WTC11 (cell line): ENCODE data around the gene BET1L. TPM values are rescaled to one million over a fixed set of nuclear protein-coding genes. Genes with fewer than 3 reads are reported as not detected.

Source experiments
- ATAC-seq: fragments of 200-7000 bp; cut with Tn5 transposase; 2 replicates; pipeline ENCODE4 v1.10.0; 2021; ENCODE audit warnings: mild to moderate bottlenecking, moderate library complexity
- CTCF ChIA-PET: fragments of 300-600 bp; sonication (Branson Sonifier 250); formaldehyde crosslinking; loops from one replicate; lab custom pipeline; 2021; ENCODE audit warnings: antibody characterized with exemption; lab: Charles Lee
- POLR2A ChIA-PET: fragments of 350-600 bp; sonication (Branson Sonifier 250); formaldehyde crosslinking; loops from one replicate; lab custom pipeline; 2021; ENCODE audit warnings: antibody characterized with exemption; lab: Charles Lee
- DNase-seq: peaks from one replicate; pipeline ENCODE4 v3.0.0; 2021; ENCODE audit warnings: low spot score
- H3K27ac Mint-ChIP-seq: 2 replicates; pipeline ENCODE4 v1.8.0; 2021; ENCODE audit warnings: mixed read lengths
- H3K27me3 Mint-ChIP-seq: 2 replicates; pipeline ENCODE4 v1.8.0; 2021; ENCODE audit warnings: low read depth, mild to moderate bottlenecking, moderate library complexity, mixed read lengths
- H3K36me3 Mint-ChIP-seq: 2 replicates; pipeline ENCODE4 v1.8.0; 2021; ENCODE audit warnings: mixed read lengths
- H3K4me1 Mint-ChIP-seq: 2 replicates; pipeline ENCODE4 v1.8.0; 2022; ENCODE audit warnings: mixed read lengths
- H3K4me3 Mint-ChIP-seq: 2 replicates; pipeline ENCODE4 v1.8.0; 2021; ENCODE audit warnings: mild to moderate bottlenecking, moderate library complexity, mixed read lengths
- H3K9me3 Mint-ChIP-seq: 2 replicates; pipeline ENCODE4 v1.8.0; 2021; ENCODE audit warnings: mixed read lengths
- AFF4 ChIP-seq: sonication (generic); formaldehyde crosslinking; IDR thresholded peaks from 2 replicates; pipeline ENCODE4 v1.8.1; 2023; ENCODE audit warnings: mild to moderate bottlenecking, missing genetic modification reagents, borderline replicate concordance
- ERG ChIP-seq: fragments of 250-450 bp; sonication (Bioruptor Pico); IDR thresholded peaks from 2 replicates; pipeline ENCODE4 v1.8.0; 2021; ENCODE audit warnings: mild to moderate bottlenecking
- FOXJ3 ChIP-seq: sonication (generic); formaldehyde crosslinking; IDR thresholded peaks from 2 replicates; pipeline ENCODE4 v1.9.0; 2021; ENCODE audit warnings: missing genetic modification reagents, mild to moderate bottlenecking, borderline replicate concordance
- FOXP1 ChIP-seq: sonication (generic); formaldehyde crosslinking; IDR thresholded peaks from 2 replicates; pipeline ENCODE4 v1.8.0; 2022; ENCODE audit warnings: missing genetic modification reagents, mild to moderate bottlenecking, moderate library complexity, borderline replicate concordance
- HMGXB4 ChIP-seq: sonication (generic); formaldehyde crosslinking; IDR thresholded peaks from 2 replicates; pipeline ENCODE4 v1.8.1; 2023; ENCODE audit warnings: mild to moderate bottlenecking, moderate library complexity, missing genetic modification reagents
- IRF2 ChIP-seq: sonication (generic); formaldehyde crosslinking; IDR thresholded peaks from 2 replicates; pipeline ENCODE4 v1.8.0; 2022; ENCODE audit warnings: low read depth, missing genetic modification reagents, borderline replicate concordance
- MYBL2 ChIP-seq: sonication (generic); formaldehyde crosslinking; IDR thresholded peaks from 2 replicates; pipeline ENCODE4 v1.8.1; 2023; ENCODE audit warnings: mild to moderate bottlenecking, moderate library complexity, missing genetic modification reagents
- NFYB ChIP-seq: sonication (generic); formaldehyde crosslinking; conservative IDR thresholded peaks from 2 replicates; pipeline ENCODE4 v1.8.0; 2022; ENCODE audit warnings: low read depth, missing genetic modification reagents
- SMAD3 ChIP-seq: sonication (generic); formaldehyde crosslinking; IDR thresholded peaks from 2 replicates; pipeline ENCODE4 v1.8.0; 2022; ENCODE audit warnings: missing genetic modification reagents, mild to moderate bottlenecking, borderline replicate concordance
- ZNF425 ChIP-seq: fragments of 250-450 bp; sonication (Bioruptor Pico); conservative IDR thresholded peaks from 2 replicates; pipeline ENCODE4 v1.9.0; 2021; ENCODE audit warnings: mild to moderate bottlenecking
- total RNA-seq: library from RNA; stranded (reverse); gene quantifications from 3 replicates; pipeline ENCODE4 v1.2.3, GENCODE V29; 2021
- TF ChIP-seq, protein P1 (sequence below): sonication (generic); formaldehyde crosslinking; IDR thresholded peaks from 2 replicates; pipeline ENCODE4 v1.8.0; 2022; ENCODE audit warnings: mild to moderate bottlenecking, missing genetic modification reagents
- TF ChIP-seq, protein P2 (sequence below): sonication (generic); formaldehyde crosslinking; IDR thresholded peaks from 2 replicates; pipeline ENCODE4 v1.8.1; 2023; ENCODE audit warnings: mild to moderate bottlenecking, missing genetic modification reagents, moderate library complexity
- TF ChIP-seq, protein P3 (sequence below): sonication (generic); formaldehyde crosslinking; conservative IDR thresholded peaks from 2 replicates; pipeline ENCODE4 v1.8.1; 2023; ENCODE audit warnings: mild to moderate bottlenecking, low read depth, missing genetic modification reagents, moderate library complexity
- TF ChIP-seq, protein P4 (sequence below): sonication (generic); formaldehyde crosslinking; IDR thresholded peaks from 2 replicates; pipeline ENCODE4 v1.8.0; 2023; ENCODE audit warnings: mild to moderate bottlenecking, missing genetic modification reagents

The BET1L gene
- total RNA-seq, 1 experiment from 2014 or later = 51.4 TPM

DNA sequence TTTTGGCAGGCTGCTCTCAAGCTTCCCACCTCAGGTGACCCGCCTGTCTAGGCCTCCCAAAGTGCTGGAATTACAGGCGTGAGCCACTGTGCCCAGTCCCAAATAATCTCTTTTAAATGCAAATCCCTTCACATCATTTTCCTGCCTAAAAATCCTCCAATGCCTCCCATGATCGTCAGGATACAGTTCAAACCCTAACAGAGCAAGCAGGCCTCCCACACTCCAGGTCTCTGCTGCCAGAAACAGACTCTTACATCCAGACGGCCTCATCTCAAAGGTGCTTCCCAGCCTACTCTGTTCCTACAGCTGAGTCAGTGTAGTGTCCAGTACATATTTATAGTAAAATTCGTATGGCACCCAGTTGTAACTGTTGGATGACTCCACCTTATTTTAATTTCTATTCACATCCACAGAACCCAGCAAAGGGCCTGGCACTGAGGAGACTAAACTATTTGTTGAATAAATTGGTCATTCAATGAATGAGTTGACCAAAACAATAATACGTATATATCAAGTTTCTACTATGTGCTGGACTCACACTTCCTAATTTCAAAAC is 20.7 kb upstream of the BET1L start:
- POLR2A ChIA-PET = no interaction called here
- DNase-seq (no peak), ATAC-seq (no peak)
- Mint-ChIP-seq H3K4me1 (no peaks in the 10 kb centered on the region), H3K36me3 (0 out of 2 replicates have a peak, but pooled peaks cover 2% of the 10 kb centered on the region), H3K27ac (no peak overlapping the region), H3K4me3 (no peak overlapping the region), H3K9me3 (no peaks in the 10 kb centered on the region), H3K27me3 (no peaks in the 10 kb centered on the region)
- CTCF ChIA-PET = interaction anchor here (0.7 to 3.6 kb wide), 2 partner anchors 23 kb away, joined by 5 to 21 read pairs; no protein-coding TSS in a partner anchor
- TF ChIP-seq, protein P1, sequence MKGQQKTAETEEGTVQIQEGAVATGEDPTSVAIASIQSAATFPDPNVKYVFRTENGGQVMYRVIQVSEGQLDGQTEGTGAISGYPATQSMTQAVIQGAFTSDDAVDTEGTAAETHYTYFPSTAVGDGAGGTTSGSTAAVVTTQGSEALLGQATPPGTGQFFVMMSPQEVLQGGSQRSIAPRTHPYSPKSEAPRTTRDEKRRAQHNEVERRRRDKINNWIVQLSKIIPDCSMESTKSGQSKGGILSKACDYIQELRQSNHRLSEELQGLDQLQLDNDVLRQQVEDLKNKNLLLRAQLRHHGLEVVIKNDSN (CRISPR knock-in tag) = no peak
- TF ChIP-seq SMAD3 (CRISPR knock-in tag) (no peak), ZNF425 (CRISPR knock-in tag) (no peak), MYBL2 (no peak), AFF4 (CRISPR knock-in tag) (no peak), FOXP1 (CRISPR knock-in tag) (no peak), FOXJ3 (no peak), ERG (no peak), HMGXB4 (CRISPR knock-in tag) (no peak), IRF2 (CRISPR knock-in tag) (no peak), NFYB (no peak)
- TF ChIP-seq, protein P2, sequence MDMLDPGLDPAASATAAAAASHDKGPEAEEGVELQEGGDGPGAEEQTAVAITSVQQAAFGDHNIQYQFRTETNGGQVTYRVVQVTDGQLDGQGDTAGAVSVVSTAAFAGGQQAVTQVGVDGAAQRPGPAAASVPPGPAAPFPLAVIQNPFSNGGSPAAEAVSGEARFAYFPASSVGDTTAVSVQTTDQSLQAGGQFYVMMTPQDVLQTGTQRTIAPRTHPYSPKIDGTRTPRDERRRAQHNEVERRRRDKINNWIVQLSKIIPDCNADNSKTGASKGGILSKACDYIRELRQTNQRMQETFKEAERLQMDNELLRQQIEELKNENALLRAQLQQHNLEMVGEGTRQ (CRISPR knock-in tag) = no peak
- TF ChIP-seq, protein P3, sequence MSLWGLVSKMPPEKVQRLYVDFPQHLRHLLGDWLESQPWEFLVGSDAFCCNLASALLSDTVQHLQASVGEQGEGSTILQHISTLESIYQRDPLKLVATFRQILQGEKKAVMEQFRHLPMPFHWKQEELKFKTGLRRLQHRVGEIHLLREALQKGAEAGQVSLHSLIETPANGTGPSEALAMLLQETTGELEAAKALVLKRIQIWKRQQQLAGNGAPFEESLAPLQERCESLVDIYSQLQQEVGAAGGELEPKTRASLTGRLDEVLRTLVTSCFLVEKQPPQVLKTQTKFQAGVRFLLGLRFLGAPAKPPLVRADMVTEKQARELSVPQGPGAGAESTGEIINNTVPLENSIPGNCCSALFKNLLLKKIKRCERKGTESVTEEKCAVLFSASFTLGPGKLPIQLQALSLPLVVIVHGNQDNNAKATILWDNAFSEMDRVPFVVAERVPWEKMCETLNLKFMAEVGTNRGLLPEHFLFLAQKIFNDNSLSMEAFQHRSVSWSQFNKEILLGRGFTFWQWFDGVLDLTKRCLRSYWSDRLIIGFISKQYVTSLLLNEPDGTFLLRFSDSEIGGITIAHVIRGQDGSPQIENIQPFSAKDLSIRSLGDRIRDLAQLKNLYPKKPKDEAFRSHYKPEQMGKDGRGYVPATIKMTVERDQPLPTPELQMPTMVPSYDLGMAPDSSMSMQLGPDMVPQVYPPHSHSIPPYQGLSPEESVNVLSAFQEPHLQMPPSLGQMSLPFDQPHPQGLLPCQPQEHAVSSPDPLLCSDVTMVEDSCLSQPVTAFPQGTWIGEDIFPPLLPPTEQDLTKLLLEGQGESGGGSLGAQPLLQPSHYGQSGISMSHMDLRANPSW = no peak
- TF ChIP-seq, protein P4, sequence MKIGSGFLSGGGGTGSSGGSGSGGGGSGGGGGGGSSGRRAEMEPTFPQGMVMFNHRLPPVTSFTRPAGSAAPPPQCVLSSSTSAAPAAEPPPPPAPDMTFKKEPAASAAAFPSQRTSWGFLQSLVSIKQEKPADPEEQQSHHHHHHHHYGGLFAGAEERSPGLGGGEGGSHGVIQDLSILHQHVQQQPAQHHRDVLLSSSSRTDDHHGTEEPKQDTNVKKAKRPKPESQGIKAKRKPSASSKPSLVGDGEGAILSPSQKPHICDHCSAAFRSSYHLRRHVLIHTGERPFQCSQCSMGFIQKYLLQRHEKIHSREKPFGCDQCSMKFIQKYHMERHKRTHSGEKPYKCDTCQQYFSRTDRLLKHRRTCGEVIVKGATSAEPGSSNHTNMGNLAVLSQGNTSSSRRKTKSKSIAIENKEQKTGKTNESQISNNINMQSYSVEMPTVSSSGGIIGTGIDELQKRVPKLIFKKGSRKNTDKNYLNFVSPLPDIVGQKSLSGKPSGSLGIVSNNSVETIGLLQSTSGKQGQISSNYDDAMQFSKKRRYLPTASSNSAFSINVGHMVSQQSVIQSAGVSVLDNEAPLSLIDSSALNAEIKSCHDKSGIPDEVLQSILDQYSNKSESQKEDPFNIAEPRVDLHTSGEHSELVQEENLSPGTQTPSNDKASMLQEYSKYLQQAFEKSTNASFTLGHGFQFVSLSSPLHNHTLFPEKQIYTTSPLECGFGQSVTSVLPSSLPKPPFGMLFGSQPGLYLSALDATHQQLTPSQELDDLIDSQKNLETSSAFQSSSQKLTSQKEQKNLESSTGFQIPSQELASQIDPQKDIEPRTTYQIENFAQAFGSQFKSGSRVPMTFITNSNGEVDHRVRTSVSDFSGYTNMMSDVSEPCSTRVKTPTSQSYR = no peak
